ENCODE measurements around the gene SMG6. TPM values are rescaled to one million over a fixed set of nuclear protein-coding genes. Genes with fewer than 3 reads are reported as not detected.
A peak's percentile ranks its signal among the peaks of the same experiment; 100 is the strongest.

Gene SMG6
- total RNA-seq, 1 donor from 2014 or later: 58.7 TPM

DNA sequence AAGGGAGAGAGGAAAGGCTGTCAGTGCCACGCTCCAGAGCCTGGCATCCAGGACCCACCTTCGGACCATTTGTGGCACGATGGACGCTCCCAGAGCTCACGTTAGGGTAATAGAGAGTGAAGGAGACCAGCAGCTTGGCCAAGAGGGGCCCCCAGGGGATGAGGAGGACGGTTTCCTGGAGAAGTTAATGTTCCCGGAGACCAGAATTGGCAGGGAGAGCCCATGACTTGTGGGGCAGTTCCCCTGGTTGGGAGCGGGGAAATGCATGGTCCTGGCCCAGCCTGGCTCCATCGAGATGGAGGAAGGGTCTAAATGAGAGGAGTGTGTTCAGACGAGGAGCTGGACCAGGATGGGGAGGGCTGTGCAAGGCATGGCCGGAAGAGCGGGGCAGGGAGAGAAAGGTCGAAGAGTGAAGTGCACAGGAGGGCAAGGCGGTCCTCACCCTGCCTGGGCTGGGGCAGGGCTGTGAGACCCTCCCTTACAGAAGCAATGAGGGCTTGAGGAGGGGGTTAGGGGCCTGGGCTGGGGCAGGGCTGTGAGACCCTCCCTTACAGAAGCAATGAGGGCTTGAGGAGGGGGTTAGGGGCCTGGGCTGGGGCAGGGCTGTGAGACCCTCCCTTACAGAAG, 251.5 kb downstream of the SMG6 start:
- ATAC-seq: no peak
- intact Hi-C loops (cut with DNase I): no loop called here
- DNase-seq (ENCODE audit: low spot score): no peak

DNA sequence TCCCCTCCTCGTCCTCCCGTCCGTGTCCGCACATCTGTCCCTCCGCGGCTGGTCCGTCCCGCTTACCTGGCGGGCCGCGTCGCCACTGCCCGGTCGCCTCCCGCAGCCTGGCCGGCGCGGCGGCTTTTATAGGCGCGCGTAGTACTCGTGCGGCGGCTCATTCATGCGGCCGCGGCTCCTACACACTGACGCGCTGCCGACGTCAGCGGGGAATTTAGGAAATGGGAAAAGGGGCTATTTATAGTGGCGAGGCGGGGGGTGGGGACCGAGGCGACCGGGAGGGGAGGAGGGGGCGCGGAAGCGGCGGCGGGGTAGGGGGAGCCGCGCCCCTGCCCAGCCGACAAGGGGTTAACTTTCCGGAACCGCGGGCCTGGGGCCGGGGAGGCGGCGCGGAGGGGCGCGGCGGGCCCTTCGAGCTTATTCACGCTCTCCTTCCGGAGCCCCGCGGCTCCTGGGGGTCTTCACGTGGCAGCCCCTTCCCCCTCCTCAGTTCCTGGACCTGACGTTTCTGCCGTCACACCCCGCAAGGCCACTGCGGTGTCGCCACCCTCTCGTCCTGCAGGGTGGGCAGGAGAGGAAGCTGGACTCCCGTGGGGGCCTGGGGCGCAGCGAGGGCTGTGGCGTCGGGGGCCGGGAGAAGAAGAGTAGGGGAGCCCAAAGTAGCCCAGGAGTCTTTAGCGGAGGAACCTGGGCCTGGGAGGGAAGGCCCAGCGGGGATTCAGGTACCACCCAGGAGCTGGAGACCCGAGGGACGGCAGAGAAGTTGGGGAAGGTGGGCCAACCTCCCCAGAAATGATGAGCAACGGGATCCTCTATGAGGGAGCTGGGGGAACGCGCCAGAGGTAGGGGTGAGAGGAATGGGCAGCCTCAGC, 252.3 kb downstream of the SMG6 start:
- ATAC-seq (no peak), DNase-seq (ENCODE audit: low spot score) (no peak)
- intact Hi-C loops (cut with DNase I): no loop called here

DNA sequence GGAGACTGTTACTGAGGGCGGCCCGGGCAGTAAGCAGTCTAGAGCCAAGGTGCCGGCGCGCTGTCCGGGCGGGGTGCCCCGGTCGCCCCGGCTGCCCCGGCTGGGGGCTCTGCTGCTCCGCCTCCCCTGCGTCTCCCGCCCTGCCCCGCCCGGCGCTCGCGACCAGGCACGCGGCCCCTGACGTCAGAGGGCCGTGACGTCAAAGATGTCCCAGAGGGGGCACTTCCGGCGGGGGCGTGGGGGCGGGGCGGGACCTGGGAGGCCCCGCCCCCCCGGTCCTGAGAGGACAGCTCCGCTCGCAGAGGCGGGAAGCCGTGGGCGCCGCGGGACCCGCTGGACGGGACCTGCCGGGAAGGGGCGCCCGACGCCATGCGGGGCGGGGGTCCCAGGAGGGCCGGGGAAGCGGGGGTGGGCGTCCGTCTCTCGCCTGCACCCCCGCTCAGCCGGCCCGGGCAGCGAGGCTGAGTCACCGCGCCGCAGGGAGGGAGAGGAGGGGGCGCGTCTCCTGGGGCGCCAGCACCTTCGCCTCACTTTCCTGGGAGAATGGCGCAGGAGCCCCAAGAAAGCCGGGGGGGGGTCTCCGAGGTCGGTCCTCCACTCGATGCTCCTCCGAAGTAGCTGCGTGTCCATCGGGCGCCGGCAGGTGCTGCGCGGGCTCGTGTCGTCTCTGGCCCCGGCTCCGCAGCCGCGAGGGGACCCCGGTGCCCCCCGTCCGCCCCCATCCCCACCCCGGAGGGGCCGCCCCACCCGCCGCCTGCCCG, 253.1 kb downstream of the SMG6 start:
- ATAC-seq (peak; percentile 16), DNase-seq (ENCODE audit: low spot score) (peak; percentile 87)
- intact Hi-C loops (cut with DNase I): no loop called here

DNA sequence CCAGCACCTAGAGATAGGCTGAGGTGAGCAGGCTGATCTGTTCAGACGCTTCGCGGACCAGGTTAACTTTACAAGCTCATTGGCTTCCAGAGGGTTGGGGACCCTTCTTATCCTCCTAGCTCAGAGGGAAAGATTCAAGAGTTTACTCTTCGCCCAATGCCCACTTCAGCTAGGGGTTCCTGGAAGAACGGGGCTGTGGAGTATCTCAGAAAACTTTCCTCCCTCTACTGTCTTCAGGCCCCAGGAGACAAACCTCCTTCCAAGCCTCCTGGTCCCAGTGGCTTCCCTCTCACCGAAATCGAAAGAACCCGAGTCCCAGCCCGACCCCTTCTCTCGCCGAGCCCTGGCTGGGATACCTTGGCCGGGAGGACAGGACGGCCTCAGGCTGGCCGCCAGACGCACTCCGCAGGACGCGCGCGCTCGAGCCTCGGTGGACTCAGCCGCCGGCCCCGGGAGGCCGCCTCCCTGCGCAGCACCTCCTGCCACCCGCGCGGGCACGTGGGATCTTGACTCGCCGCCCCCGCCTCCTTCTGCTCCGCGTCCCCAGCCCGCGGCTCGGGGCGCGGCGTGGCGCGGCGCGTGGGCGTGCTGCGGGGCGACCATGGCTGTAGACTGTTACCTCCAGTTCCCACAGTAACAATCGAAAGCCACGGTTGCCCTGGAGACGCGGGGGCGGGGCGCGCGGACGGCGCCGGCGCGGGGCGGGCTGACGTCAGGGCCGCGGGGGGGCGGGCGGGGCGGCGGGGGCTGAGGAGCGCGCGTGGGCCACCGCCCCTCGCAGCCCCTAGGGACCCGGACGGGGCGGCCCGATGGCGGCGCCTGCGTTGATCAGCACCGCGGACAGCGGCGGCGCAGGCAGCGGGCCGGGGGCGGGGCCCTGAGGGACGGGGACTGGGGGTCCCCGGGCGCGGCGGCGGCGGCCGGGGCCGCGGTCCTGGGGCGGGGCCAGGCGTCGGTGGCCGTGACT, 254.0 kb downstream of the SMG6 start:
- DNase-seq (ENCODE audit: low spot score) (peak; percentile 93), ATAC-seq (peak; percentile 57)
- intact Hi-C loops (cut with DNase I): loop anchor here (10.0 kb wide), 1 partner anchor 135 kb away; no protein-coding TSS in a partner anchor

DNA sequence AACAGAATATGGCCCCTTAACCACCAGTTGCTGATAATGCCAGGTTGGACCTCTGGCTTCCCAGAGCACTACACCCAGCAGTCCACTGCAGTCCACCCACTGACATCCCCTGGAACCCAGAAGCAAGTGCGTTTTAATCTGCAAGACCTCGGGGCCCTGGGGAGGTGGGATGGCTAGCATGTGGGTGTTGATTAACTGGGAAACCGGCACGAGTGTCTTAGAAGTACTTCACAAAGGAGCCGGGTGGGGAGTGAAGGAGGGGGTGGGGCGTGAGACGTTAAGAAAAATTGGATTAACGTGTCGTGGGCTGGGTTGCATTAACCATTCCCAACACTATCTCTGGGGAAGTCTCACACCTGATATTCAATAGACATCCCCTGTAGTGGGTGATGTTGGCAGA, 254.8 kb downstream of the SMG6 start:
- ATAC-seq (no peak), DNase-seq (ENCODE audit: low spot score) (no peak)
- intact Hi-C loops (cut with DNase I): loop anchor here (10.0 kb wide), 1 partner anchor 134 kb away; no protein-coding TSS in a partner anchor

DNA sequence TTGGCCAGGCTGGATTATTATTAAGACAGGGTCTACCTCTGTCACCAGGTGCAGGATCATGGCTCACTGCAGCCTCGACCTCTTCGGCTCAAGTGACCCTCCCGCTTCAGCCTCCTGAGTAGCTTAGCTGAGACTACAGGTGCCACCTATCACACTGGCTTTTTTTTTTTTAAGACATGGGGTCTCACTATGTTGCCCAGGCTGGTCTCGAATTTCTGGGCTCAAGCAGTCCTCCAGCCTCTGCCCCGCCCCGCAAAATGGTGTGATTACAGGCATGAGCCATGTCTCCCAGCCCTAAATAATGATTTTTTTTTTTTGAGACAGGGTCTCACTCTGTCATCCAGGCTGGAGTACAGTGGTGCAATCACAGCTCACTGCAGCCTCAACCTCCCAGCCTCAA, 256.0 kb downstream of the SMG6 start:
- ATAC-seq: no peak
- intact Hi-C loops (cut with DNase I): loop anchor here (10.0 kb wide), 1 partner anchor 133 kb away; no protein-coding TSS in a partner anchor
- no peak for DNase-seq (ENCODE audit: low spot score)

DNA sequence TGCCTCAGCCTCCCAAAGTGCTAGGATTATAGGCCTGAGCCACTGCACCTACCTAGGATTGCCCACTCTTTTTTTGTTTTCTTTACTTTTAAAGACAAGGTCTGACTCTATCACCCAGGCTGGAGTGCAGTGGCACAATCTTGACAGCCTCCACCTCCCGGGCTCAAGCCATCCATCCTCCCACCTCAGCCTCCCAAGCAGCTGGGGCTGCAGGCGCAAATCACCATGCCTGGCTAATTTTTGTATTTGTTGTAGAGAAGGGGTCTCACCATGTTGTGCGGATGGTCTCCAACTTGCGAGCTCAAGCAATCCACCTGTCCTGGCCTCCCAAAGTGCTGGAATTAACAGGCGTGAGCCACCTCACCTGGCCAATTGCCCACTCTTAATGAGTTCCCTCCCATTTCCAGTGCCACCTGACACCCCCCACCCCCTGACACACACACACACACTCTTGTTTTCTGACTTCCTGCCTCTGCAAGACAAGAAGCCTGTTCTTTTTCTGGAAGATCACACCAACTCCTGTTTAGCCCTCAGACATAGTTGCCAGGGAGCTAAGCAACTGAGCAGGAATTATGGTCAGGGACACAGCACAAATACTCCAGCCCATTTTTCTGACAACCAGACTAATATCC, 259.2 kb downstream of the SMG6 start:
- intact Hi-C loops (cut with DNase I): loop anchor here (10.0 kb wide), 1 partner anchor 130 kb away; no protein-coding TSS in a partner anchor
- ATAC-seq (no peak), DNase-seq (ENCODE audit: low spot score) (no peak)

DNA sequence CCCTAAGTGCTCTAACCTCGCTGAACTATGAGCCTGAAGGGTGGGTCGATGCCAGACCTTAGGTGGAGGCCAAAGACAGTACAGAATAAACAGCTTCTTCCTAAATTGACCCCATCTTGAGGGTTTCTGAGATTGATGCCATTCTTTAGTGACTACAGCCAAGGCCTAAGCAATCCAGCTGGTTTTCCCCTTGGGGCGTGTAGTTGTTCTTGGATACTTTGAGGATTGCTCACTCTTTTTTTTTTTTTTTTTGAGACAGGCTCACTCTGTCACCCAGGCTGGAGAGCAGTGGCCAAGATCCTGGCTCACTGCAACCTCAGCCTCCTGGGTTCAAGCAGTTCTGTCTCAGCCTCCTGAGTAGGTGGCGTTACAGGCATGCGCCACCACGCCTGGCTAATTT, 259.8 kb downstream of the SMG6 start:
- ATAC-seq (no peak), DNase-seq (ENCODE audit: low spot score) (no peak)
- intact Hi-C loops (cut with DNase I): loop anchor here (10.0 kb wide), 1 partner anchor 129 kb away; no protein-coding TSS in a partner anchor

DNA sequence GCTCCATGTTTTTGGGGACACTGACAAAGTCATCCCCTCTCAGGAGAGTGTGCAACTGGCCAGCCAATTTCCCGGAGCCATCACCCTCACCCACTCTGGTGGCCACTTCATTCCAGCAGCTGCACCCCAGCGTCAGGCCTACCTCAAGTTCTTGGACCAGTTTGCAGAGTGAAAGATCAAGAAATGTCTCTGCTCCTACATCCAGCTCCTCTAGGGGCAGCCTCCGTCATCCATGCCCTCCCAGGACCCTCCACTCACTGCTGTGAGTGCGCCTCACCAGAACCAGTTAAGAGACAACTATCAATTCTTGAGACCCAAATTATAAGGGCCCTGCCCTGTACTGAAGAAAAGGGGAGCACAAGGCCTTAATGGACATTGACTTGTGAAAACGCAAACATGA, 260.7 kb downstream of the SMG6 start:
- intact Hi-C loops (cut with DNase I): loop anchor here (10.0 kb wide), 1 partner anchor 128 kb away; no protein-coding TSS in a partner anchor
- no peak for DNase-seq (ENCODE audit: low spot score)
- peak; percentile 1 for ATAC-seq

DNA sequence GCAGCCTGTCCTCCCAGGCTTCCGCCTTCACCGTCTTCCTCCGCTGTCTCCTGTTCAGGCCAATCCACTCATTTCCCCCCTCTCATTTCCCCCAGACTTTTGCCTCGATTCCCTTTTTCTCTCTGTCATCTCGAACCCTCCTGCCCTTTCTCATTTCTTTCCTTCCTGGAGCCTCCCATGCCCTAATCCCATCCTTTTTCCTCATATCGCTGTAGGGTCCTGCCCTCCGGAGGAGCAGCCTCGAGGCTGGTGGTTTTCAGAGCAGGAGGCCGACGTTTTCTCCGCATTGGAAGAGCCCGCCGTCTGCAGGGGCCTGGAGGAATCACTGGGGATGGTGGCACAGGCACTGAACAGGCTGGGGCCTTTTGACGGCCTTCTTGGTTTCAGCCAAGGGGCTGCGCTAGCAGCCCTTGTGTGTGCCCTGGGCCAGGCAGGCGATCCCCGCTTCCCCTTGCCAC, 261.2 kb downstream of the SMG6 start:
- DNase-seq (ENCODE audit: low spot score) (no peak), ATAC-seq (no peak)
- intact Hi-C loops (cut with DNase I): loop anchor here (10.0 kb wide), 1 partner anchor 128 kb away; no protein-coding TSS in a partner anchor

DNA sequence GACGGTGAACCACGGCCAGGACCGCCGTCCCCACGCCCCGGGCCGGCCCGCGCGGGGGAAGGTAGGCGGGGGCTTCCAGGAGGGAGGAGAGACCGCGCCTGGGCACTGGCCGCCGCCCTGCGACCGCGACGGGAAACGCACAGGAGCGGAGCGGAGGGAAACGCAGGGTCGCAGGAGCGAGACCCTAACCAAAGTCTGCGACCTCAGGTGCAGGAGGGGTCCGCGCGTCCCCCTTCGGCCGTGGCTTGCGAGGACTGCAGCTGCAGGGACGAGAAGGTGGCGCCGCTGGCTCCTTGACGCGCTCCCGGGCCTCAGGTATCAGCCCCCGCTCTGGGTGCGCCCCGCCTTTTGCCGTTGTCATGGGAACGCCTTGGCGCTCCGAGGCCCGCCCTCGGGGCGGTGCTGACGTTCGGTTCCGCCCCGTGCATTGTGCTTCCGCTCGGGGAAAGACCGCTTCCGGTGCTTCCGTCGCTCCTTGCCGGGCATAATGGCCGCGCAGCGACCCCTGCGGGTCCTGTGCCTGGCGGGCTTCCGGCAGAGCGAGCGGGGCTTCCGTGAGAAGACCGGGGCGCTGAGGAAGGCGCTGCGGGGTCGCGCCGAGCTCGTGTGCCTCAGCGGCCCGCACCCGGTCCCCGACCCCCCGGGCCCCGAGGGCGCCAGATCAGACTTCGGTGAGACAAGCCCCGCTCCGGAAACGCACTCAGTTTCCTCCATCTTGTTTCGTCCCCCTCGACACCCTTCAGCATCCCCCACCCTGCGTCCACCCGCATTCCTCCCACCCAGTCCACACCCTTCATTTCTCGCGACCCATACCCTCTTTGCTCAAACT, 261.8 kb downstream of the SMG6 start, which contains the start of gene OVCA2:
TSS of gene OVCA2 (plus strand) at position 462 of the 829 bp plus-strand sequence. CDS start at position 488, 26 bp downstream.
- ATAC-seq: peak; percentile 95
- intact Hi-C loops (cut with DNase I): loop anchor here (10.0 kb wide), 1 partner anchor 127 kb away; no protein-coding TSS in a partner anchor
- DNase-seq (ENCODE audit: low spot score): peak; percentile 97

DNA sequence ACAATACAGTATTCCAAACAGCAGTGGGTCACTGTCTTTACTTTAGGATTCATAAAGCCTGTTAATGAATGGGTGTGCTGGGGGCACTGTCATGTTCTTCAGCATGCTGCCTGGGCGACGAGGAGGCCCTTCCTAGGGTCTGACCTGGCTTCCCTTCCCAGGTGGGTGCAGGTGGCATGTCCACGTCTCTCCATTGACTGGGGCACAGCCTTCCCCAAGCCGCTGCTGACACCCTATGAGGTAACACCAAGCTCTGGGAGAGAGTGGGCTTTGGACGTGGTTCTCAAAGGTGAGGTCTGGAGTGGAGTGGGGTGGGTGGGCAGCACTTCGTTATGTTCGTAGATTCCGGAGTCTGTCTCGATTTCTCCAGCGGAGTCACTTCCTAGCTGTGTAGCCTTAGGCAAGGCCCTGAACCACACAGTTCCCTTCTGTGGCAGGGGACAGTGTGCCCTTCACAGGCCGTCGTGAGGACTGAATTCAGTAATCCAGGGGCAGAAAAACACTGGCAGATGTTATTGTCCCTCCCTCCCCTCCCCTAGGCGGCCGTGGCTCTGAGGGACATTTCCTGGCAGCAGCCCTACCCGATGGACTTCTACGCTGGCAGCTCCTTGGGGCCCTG, 262.5 kb downstream of the SMG6 start:
- ATAC-seq: peak; percentile 15

DNA sequence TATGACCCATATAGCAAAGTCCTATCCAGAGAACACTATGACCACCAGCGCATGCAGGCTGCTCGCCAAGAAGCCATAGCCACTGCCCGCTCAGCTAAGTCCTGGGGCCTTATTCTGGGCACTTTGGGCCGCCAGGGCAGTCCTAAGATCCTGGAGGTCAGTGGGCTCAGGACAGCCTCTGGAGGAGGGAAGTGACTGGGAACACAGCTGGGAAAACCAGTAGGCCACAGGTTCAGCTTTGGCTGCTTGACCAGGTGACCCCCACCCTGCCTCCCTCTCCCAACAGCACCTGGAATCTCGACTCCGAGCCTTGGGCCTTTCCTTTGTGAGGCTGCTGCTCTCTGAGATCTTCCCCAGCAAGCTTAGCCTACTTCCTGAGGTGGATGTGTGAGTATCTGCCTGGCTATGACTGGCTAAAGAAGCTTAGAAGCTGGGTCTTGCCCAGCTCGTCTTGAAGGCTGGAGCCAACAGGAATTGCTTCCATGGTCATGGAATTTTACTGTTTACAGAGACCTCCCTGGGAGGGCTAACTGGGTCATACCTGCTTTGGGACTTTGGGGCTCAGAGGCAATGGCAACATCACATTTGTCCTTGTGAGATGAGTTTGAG, 263.3 kb downstream of the SMG6 start:
- intact Hi-C loops (cut with DNase I): loop anchor here (10.0 kb wide), 1 partner anchor 126 kb away; no protein-coding TSS in a partner anchor
- DNase-seq (ENCODE audit: low spot score) (no peak), ATAC-seq (no peak)

More for the DNA sequence above, 262.5 kb downstream of the SMG6 start:
- intact Hi-C loops (cut with DNase I): loop anchor here (10.0 kb wide), 1 partner anchor 126 kb away; no protein-coding TSS in a partner anchor
- no peak for DNase-seq (ENCODE audit: low spot score)

DNA sequence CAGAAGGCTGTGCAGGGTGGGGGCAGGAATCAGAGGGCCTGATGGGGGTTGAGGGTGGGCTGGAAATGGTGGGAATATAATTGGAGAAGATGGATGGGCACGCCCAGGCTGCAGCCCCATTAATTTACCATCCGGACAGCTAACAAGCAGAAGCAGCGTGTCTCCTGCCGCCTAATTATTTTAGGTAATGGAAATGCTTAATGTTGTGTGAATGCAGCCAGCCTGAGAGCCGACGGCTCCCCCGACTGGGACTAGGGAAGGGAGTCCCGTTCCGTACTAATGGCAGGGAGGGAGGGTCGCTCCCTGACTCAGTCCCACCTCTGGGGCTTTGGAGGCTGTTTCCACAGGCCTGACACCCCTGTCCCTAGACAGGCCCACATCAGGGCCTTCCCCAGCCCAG, 266.4 kb downstream of the SMG6 start:
- no peak for DNase-seq (ENCODE audit: low spot score)
- no peak for ATAC-seq
- intact Hi-C loops (cut with DNase I): no loop called here
